Measurements from ENCODE around the gene KRT5. TPM values are rescaled to one million over a fixed set of nuclear protein-coding genes. Genes with fewer than 3 reads are reported as not detected.
A peak's percentile ranks its signal among the peaks of the same experiment; 100 is the strongest.
"Not testable (repeated sequence)": the region's sequence is repeated elsewhere in the genome, so short reads cannot be mapped to it uniquely, and the experiment has no call there.

Gene KRT5
- total RNA-seq, 1 donor from 2014 or later, result not detected

- DNase-seq (ENCODE audit: extremely low read depth, low read depth, low spot score), result no peak
These were observed 2.3 kb upstream of the KRT5 start for GRCh38 chr12:52522346-52523011.

GRCh38 chr12:52521568-52522266, 1.5 kb upstream of the KRT5 start:
- no peak for DNase-seq (ENCODE audit: extremely low read depth, low read depth, low spot score)

DNA sequence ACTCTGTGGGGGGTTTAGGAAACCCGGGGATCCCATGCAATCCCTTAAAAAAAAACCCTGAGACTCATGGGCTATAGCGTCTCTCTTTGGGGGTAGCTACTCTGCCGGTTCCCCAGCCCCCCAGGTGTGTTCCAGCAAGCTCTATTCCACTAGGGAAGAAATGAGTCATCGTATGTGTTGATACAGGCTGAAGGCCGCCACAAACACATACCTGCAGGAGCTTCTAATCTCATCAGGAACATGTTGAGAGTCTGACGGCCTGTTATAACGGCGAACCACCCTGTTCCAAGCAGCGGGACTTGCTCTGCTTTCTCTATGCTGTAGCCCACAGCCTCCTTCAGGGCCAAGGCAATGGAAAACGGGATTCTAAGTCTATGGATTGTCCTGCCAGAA, 977 bp upstream of the KRT5 start:
- no peak for DNase-seq (ENCODE audit: extremely low read depth, low read depth, low spot score)

GRCh38 chr12:52519387-52519703, 849 bp downstream of the KRT5 start:
- no peak for DNase-seq (ENCODE audit: extremely low read depth, low read depth, low spot score)

- no peak for DNase-seq (ENCODE audit: extremely low read depth, low read depth, low spot score)
These were observed 1.4 kb downstream of the KRT5 start for GRCh38 chr12:52518574-52519386.

DNA sequence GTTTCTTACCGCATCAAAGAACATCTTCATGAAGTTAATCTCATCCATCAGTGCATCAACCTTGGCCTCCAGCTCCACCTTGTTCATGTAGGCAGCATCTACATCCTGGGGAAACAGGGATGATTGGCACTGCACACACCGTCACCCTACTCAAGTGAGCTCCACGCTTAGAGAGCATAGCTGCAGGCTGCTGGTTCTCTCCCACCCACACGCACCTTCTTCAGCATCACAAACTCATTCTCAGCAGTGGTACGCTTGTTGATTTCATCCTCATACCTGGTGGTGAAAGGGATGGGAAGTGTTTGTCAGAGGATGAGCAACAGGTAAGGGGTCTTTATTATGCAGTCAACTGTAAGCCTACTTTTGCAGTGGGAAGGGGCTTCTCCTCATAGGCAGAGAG, 2.3 kb downstream of the KRT5 start:
- DNase-seq (ENCODE audit: extremely low read depth, low read depth, low spot score), result no peak

DNA sequence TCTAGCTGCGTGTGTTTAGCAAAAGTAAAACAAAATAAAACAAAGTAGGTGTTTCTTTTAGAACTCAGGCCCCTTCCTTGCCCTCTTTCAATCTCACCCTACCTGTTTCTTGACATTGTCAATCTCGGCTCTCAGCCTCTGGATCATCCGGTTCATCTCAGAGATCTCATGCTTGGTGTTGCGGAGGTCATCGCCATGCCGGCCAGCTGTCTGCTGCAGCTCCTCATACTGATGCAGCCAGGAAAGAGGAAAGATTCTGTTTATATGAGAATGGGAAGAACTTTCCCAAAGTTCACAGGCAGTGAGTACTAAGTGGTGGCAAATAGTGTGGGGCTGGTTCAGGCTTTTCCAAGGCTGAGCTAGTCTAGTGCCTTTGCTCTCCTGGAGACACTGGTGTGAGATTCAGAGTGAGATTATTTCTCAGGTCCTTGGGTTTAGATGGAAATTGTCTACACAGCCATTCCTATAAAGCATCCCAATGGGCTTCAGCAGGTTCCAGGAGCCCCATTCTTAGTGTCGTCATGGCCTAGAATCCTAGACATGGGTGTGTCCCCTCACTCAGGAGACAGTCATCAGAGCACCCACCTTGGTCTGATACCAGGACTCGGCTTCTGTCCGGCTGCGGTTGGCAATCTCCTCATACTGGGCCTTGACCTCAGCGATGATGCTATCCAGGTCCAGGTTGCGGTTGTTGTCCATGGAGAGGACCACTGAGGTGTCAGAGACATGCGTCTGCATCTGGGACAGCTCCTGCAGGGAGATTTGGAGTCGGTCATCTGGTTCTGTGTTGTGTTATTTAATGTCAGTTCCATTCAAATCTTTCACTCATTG, 3.0 kb downstream of the KRT5 start:
- DNase-seq (ENCODE audit: extremely low read depth, low read depth, low spot score), result no peak

DNA sequence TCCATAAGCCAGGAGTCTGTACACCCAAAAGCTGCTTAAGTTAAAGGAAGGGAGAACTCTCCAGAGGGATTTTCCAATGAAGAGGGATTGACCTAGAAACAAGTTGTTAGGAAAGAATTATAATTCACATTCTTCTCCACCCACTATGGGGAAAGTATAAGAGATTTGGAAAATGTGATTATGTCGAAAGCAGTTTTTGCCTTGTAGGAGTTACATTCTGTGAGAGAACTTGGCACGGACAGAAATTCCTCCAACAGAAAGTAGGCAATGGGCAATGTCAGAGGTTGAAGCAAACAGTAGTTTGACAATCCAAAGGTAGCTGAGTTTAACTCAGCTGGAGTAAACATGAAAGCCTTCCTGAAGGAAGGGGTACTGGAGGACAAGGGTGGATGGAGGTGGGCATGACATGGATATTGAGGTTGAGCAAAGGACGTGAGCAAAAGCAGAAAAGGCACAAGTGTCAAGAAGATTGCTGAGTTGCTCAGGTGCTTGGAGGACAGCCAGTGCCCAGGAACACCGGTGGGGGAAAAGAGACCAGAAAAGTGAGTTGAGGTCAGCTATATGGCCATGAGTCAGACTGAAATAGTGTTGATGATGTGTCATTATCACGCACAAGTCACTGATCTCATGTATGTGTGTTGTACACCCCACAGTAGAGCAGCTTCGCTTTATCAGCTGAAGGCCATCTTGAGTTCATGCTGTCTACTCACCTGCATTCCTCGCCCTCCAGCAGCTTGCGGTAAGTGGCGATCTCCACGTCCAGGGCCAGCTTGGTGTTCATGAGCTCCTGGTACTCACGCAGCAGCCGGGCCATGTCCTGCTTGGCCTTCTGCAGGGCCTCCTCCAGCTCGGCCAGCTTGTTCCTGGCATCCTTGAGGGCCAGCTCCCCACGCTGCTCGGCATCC, 4.0 kb downstream of the KRT5 start:
- DNase-seq (ENCODE audit: extremely low read depth, low read depth, low spot score), result no peak

DNA sequence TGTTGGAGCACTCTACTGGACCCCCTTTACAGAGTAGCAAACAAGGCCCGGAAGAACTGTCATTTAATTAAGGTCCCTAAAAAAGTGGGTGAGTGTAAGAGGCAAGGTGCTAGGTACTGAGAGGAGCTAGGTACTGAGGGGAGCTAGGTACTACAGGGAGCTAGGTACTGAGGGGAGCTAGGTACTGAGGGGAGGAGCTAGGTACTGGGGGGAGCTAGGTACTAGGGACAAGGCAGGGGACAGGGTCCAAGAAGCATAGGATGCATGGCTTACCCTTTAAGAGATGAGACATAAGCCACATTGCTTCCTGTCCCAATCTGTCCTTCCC, 4.9 kb downstream of the KRT5 start:
- DNase-seq (ENCODE audit: extremely low read depth, low read depth, low spot score), result no peak

DNA sequence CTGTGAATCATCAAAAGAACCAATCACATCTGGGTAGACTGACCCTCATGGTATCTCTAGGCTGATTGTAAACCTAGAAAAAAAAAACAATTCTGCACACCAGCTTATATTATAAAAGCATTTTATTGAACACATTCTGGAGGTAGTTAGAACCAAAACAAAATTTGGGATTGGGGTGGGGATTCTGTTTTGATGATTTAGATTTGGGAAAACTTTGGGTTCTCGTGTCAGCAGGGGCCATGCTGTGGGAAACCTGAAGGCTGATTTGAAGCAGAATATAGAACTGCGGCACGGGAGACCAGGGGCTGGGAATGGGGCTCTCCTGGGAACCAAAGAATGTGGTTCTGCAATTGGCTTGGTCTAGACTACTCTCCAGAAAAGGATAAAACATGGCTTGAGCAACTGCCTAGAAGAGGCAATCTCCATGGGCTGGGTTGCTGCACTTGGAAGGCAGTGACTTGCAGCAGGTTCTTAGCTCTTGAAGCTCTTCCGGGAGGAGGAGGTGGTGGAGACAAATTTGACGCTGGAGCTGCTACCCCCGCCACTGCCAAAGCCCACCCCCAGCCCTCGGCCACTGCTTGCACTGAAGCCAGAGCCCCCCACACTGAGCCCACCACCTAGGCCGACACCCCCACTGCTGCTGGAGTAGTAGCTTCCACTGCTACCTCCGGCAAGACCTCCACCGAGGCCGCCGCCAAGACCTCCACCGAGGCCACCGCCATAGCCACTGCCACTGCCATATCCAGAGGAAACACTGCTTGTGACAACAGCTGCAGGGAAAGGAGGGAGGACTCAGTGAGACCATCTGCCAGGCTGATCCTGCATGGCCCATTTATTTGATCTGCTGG, 5.5 kb downstream of the KRT5 start:
- no peak for DNase-seq (ENCODE audit: extremely low read depth, low read depth, low spot score)

- no peak for DNase-seq (ENCODE audit: extremely low read depth, low read depth, low spot score)
These were observed 6.5 kb downstream of the KRT5 start for GRCh38 chr12:52513736-52514135.

GRCh38 chr12:52508211-52508610, 12.0 kb downstream of the KRT5 start:
- DNase-seq (ENCODE audit: extremely low read depth, low read depth, low spot score), result no peak

- peak; percentile 1 for DNase-seq (ENCODE audit: extremely low read depth, low read depth, low spot score)
These were observed 13.1 kb downstream of the KRT5 start for GRCh38 chr12:52506858-52507715.

DNA sequence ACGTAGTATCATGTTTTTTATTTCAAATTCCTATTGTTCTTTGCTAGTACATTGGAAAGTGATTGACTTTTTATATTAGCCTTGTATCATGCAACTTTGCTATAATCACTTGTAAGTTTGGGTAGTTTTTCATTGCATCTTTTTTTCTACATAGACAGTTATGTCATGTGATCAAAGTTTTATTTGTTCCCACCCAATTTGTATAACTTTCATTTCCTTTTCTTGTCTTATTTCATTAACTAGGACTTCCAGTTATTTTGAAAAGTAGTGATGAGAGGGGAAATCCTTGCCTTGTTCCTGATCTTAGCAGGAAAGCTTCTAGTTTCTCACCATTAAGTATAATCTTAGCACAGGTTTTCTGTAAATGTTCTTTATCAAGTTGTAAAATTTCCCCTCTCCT, 17.3 kb downstream of the KRT5 start:
- no peak for DNase-seq (ENCODE audit: extremely low read depth, low read depth, low spot score)

DNA sequence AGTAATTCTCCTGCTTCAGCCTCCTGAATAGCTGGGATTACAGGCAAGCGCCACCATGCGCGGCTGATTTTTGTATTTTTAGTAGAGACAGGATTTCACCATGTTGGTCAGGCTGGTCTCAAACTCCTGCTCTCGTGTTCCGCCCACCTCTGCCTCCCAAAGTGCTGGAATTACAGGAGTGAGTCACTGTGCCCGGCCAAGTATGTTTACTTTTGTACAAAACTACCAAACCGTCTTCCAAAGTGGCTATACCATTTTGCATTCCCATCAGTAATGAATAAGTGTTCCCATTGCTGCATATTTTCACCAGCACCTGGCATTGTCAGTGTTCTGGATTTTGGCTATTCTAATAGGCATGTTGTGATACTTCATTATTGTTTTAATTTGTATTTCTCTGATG, 18.7 kb downstream of the KRT5 start:
- DNase-seq (ENCODE audit: extremely low read depth, low read depth, low spot score), result no peak

DNA sequence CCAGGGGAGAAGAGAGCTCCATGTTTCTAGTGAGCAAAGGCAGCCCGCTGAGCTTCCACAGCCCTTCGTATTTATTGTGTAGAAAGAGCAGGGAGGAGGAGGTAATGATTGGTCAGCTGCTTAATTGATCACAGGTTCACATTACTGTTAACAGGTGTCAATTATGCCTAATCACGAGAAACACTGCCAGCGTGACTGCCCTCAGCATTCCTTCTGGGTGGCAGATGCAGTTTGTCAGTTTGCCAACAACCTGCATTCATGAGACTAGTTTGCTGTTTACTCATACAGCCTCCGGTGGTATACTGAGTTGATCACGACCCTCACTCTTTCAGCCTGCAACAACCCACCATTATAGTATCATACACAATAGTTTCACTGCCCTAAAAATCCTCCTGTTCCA, 19.6 kb downstream of the KRT5 start:
- DNase-seq (ENCODE audit: extremely low read depth, low read depth, low spot score), result not testable (repeated sequence)

GRCh38 chr12:52499806-52500560, 20.2 kb downstream of the KRT5 start:
- DNase-seq (ENCODE audit: extremely low read depth, low read depth, low spot score), result no peak

DNA sequence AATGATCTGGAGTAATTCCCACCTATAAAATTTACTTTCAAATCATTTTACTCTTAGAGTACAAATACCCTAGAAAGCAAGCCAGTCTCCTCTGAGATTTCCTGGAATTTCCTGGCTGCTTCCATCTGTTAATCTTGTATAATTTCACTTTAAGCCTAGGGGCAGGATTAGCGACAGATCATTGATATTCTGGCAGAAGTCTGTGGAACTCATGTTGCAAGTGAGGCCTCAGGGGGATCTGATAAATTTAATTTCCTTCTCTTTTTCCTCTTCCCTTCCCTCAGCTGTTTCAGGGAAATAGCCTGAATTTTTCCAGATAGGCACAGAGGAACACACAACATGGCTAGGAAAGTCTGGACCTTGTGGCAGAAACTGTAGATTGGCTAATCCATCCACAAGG, 21.2 kb downstream of the KRT5 start:
- no peak for DNase-seq (ENCODE audit: extremely low read depth, low read depth, low spot score)

All from glomerular endothelial cell (primary cell).